ENCODE results near the gene ZC3H8.
"Not testable (repeated sequence)": the region's sequence is repeated elsewhere in the genome, so short reads cannot be mapped to it uniquely, and the experiment has no call there.

The ZC3H8 gene

GRCh38 chr2:112259509-112260294 is 4.9 kb upstream of the ZC3H8 start:
- FAIRE-seq: peak; percentile 45

DNA sequence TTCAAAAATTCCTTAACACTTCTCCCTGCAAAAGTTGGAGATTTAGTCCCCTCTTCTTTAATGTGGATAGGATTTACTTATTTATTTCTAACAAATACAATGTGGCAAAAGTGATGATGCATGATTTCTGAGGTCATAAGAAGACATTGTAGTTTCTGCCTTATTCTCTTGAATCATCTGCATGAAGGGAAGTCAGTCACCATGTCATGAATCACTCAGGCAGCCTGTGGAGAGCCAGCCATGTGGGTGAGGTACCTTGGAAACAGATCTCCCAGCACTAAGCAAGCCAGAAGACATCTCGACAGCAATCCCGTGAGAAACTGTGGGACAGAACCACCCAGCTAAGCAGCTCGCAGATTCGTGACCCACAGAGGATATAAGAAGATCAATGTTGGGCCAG is 2.7 kb upstream of the ZC3H8 start:
- no peak for FAIRE-seq

- no peak for FAIRE-seq
Measured at GRCh38 chr2:112256654-112257053, 1.8 kb upstream of the ZC3H8 start.

- no peak for FAIRE-seq
Measured at GRCh38 chr2:112255875-112256274, 1.0 kb upstream of the ZC3H8 start.

- FAIRE-seq: no peak
Measured at GRCh38 chr2:112253261-112253815, 1.5 kb downstream of the ZC3H8 start.

DNA sequence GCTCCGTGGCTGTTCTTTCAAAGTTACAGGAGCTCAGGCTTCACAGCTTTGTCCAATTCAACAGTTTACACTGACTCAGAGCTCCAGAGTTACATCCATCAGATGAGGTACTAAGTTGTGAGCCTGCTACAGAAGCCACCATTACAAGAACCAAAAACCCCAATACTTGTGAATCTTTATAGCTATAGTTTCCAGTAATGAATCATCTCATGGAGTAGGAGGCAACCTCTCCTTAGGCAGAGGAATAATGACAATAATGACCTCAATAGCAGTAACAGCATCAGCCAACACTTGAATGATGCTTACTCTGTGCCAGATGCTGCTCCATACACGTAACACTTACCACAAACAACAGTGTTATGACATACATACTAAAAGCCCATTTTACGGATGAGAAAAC is 3.6 kb downstream of the ZC3H8 start:
- no peak for FAIRE-seq

DNA sequence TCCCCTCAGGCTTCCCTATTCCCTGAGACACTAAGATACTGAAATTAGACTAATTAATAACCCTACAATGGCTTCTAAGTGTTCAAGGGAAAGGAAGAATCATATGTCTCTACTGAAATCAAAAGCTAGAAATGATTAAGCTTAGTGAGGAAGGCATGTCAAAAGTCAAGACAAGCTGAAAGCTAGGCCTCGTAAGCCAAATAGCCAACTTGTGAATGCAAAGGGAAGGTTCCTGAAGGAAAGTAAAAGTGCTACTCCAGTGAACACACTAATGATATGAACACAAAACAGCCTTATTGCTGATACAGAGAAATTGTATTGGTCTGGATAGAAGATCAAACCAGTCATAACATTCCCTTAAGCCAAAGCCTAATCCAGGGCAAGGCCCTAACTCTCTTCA is 10.0 kb downstream of the ZC3H8 start:
- no peak for FAIRE-seq

GRCh38 chr2:112243233-112243632 is 11.6 kb downstream of the ZC3H8 start:
- no peak for FAIRE-seq

DNA sequence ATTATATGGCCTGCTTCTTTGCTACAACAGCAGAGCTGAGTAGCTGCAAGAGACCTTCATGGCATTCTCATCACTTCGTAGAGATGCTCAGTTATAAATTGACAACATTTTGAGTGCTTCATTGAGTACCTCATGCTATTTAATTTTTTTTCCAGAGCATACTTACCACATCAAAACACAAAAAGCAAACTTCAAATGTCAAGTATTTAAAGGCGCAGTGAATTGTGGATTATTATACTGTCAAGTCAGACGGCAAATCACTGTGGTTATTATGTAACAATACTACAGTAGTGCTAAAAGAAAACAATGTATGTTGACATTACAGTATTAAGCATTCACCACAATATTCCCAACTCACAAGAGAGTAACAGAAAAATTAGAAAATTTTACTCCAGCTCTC is 12.5 kb downstream of the ZC3H8 start:
- no peak for FAIRE-seq

- no peak for FAIRE-seq
Measured at GRCh38 chr2:112239862-112240261, 15.0 kb downstream of the ZC3H8 start.

DNA sequence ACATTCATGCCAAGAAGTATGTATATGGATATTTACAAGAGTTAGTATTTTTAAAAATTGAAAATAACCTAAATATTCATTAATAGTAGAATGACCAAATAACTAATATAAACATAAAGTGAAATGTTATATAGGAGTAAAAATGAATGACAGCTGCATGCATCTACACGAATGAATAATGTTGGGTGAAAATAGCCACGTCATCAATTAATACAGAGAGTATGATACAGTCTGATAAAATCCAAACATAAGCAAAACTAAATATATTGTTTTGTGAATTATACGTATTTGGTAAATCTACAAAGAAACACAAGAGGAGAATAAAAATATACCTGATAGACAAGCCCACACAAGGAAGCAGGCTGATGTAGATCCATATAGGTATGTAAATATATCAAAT is 24.5 kb downstream of the ZC3H8 start:
- no peak for FAIRE-seq

DNA sequence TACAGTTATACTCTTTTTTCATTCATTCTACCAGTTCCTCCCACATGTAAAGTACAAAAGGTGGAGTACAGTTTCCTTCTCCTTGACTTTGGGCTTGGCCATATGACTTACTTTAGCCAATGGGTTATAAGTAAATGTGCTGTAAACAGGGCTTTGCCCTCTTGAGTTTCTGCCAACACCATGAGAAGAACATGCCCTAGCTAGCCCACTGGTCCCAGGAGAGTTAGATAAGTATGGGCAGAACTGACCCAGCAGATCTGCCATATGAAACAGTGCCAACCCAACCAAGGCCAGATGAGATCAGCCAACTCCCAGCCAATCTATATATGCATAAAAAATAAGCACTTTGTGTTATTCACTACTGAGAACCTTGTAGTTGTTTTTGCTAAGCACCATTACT is 25.5 kb downstream of the ZC3H8 start:
- FAIRE-seq: no peak

DNA sequence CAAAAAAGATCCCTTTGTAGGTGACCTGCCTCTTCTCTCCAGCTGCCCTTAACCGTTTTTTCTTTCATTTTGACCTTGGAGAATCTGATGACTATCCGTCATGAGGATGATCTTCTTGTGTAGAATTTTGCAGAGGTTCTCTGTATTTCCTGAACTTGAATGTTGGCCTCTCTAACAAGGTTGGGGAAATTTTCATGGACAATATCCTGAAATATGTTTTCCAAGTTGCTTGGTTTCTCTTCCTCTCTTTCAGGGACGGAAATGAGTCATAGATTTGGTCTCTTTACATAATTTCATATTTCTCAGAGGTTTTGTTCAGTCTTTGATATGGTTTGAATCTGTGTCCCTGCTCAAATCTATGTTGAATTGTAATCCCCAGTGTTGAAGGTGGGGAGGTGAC is 34.0 kb downstream of the ZC3H8 start:
- FAIRE-seq: no peak

- no peak for FAIRE-seq
Measured at GRCh38 chr2:112220186-112220585, 34.7 kb downstream of the ZC3H8 start.

GRCh38 chr2:112217854-112218253 is 37.0 kb downstream of the ZC3H8 start:
- no peak for FAIRE-seq

DNA sequence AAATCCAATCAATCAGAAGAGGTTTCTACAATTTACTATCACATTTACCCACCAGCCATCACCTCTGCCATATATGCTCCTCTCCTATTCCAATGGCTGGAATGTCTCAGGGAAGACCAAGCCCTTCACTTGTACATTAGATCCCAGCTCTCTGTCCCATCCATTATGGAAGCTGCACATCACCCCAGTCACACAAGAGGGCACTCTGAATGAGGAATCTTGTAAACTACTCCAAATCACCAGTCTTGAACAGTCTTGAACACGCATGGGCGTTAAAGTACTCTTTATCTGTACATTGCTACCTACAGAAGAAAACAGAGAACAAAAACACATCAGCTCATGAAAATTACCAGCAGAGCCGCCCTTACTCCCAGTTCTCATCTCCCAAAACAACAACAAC is 38.7 kb downstream of the ZC3H8 start:
- no peak for FAIRE-seq

- not testable (repeated sequence) for FAIRE-seq
Measured at GRCh38 chr2:112207905-112208304, 46.9 kb downstream of the ZC3H8 start.

DNA sequence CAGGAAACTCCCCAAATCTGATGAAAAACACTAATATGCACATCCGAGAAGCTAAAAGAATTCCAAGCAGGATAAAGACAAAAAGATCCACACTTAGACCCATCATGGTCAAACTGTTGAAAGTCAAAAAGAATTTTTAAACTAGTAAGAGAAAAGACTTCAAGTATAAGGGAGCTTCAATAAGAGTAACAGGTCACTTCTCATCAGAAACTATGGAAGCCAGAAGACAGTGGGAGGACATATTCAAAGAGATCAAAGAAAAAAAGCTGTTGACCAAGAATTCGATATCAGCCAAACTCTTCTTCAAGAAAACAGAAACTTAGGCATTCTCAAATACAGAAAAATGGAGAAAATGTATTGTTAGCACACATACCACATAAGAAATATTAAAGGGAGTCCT is 50.4 kb downstream of the ZC3H8 start:
- FAIRE-seq: peak; percentile 12

DNA sequence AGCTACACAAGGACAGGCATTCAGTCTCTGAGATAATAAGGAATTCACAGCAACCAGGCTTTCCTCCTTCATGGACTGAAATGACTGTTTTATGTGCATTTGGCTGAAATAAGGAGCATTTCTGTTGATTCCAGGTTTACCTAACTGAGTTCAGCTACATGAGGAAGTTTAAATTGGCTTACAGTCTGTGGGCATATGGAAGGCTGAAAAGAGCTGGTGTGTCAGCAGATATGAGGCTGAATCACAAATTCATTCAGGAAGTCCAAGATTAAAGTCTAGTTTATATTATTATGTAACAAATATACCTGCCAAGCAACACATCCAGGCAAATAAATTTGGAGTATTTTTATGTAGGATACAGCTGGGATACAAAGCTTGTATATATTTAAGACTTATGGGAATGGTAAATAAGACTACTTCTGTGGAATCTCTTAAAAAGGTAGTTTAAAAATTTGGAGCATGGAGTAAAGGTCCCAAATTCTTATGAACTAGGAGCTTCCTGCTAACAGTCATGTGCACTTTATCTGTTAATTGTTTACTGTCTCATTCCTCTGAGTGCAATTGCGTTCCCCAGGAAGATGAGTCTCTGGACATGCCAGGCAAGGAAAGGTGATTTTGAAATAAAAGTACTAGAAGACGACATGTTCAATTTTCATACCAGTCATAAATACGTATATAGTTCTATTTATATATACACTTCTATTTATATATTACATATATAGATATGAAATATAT is 53.0 kb downstream of the ZC3H8 start:
- FAIRE-seq: no peak

DNA sequence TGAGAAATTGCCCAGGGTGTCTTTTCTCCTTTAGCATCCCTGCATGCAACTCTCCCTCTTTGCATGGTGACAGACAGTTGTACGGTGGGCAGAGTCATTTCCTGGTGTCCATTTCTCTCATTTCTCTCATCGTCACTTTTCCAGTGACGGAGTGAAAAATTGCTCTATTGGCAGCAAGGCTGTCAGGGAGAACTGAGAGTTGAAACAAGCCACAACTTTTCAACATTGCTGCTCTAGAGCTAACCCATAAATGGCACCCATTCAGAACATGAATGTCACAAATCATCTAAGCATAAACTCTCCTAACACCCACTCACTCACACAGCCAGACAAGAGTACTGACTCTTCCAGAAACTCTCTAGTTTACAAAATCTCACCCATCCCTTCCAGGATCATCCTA is 55.7 kb downstream of the ZC3H8 start:
- no peak for FAIRE-seq

DNA sequence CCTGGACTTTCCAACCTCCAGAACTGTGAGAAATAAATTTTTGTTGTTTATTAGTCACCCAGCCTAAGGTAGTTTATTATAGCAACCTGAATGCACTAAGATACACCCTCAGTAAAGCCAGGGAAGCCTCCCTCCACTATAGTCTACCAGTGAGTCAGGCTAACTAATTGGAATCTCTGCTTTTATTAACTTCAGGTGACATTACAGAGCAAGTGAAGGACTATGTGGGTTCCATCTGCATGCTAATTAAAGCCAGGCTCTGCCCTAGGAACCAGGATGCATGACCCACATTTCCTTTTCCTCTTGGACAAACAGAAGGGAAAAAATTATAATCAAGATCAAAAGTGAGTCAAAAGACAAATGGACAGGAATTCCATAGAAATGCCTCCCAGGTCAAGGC is 56.1 kb downstream of the ZC3H8 start:
- no peak for FAIRE-seq

DNA sequence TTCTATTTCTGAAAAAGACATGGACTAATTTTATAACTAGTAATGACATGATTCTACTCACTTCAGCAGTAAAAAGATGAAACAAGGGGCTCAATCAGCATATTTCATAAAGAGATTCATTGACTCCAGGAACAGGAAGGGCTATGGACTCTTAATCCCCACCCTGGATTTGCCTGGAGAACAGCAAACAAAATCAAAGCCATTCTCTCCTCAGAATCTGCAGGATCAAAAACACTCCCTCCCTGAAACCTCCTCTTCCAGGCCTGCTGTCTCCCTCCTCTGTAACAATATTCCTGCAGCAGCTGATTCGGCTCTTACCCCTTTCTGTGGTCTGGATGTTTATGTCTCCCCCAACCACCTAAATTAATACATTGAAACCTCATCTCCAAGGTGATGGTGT is 57.0 kb downstream of the ZC3H8 start:
- FAIRE-seq: no peak

GRCh38 chr2:112195950-112196349 is 58.9 kb downstream of the ZC3H8 start:
- no peak for FAIRE-seq

GRCh38 chr2:112195167-112195766 is 59.6 kb downstream of the ZC3H8 start:
- no peak for FAIRE-seq

Measured in endometrium (tissue), 2 donors.